Ramos (cell line): Measurements from ENCODE around the gene DPP6.

ENCODE experiments used
- in situ Hi-C: fragments of 300-500 bp; cut with MboI; formaldehyde crosslinking; loops from one replicate; pipeline ENCODE4 v1.14.3; 2022; ENCODE audit warnings: low sequenced_read_pairs; ENCODE audit not compliant: unreplicated experiment

DPP6 gene

DNA sequence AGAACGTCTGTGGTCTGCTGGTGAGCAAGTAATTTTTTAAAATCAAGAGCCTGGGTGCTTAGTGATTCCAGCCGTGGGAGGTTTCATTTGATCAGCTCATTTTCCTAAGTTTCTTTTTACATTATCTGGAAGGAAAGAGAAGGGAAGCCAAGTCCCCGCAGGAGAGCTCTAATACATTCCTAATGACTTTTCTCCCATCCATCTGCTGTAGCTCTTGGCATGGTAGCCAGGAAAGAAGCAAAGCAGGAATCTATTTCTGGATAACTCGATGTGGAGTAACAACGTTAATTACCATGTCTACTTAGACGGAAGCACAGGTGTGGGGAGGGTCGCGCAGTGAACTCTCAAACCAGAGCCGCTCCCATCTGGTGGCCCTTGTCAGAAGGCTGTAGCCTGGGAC lies 828.8 kb downstream of the DPP6 start:
- in situ Hi-C loops: no loop called here

DNA sequence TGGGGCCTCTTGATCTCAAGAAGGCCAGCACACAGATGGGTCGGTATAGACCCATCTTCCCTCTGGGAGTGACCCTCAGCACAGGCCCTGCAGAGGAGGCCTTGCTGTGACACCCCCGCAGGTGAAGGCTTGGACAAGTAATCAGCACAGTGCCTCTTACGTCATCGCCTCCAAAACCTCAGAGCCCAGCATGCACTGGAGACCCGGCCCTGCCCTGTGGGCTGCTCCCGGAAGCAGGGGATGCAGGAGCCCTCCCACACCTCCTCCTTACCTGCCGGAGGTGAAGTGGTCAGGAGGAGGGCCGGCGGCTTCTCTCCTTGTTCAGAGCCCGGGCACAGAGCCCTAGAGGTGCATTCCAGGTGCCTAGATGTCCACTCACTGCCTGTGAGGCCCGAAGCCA lies 829.3 kb downstream of the DPP6 start:
- in situ Hi-C loops: no loop called here

DNA sequence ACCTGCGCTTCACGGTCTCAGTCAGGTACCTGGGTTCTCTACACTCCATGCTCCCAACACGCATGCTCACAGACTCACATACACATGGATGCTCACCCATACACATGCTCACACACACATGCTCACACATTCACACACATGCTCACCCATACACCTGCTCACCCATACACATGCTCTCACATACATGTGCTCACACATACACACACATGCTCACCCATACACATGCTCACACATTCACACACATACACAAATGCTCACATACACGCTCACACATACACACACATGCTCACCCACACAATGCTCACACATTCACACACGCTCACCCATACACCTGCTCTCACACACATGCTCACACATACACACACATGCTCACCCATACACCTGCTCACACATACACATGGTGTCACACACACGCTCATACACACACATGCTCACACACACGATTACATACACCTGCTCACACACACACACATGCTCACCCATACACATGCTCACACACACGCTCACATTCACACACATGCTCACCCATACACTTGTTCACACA lies 830.8 kb downstream of the DPP6 start:
- in situ Hi-C loops: no loop called here

DNA sequence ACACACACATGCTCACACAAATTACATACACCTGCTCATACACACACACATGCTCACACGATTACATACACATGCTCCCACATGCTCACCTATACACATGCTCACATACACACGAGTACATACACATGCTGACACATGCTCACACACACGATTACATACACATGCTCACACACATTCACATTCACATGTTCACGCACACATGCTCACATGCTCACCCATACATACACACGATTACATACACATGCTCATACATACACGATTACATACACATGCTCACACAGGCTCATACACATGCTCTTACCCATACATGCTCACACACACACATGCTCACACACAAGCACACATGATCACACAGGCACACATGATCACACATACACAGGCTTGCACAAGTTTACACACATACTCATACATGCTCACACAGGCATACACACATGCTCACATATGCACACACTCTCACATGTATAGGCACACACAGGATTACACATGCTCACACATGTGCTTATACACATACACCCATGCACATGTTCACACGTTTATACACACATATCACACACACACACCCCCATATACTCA lies 832.2 kb downstream of the DPP6 start:
- in situ Hi-C loops: no loop called here

DNA sequence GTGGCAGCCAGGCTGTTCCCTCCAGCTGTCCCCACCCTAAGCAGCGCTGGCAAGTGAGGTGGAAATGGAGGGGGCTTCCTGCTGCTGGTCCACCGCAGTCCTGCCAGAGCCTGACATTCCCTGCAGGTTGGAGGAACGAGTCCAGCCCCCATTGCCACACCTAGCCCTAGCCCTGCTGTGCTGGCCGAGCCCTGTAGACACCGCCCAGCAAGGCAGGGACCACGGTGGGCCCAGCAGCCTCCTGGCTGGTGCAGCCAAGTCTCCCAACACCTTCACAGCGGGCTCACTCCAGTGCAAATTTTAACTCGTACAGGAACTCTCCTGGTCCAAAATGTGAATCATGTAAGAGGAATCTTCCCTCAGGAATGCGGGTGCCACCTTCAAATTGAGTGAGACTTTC lies 834.4 kb downstream of the DPP6 start:
- in situ Hi-C loops: no loop called here

DNA sequence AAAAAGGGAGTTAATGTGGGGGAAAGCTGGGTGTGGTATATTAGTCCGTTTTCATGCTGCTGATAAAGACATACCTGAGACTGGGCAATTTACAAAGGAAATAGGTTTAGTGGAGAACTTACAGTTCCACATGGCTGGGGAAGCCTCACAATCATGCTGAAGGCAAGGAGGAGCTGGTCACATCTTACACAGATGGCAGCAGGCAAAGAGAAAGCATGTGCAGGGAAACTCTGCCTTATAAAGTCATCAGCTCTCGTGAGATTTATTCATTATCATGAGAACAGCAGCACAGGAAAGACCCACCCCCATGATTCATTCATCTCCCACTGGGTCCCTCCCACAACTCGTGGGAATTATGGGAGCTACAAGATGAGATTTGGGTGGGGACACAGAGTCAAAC lies 836.5 kb downstream of the DPP6 start:
- in situ Hi-C loops: no loop called here

DNA sequence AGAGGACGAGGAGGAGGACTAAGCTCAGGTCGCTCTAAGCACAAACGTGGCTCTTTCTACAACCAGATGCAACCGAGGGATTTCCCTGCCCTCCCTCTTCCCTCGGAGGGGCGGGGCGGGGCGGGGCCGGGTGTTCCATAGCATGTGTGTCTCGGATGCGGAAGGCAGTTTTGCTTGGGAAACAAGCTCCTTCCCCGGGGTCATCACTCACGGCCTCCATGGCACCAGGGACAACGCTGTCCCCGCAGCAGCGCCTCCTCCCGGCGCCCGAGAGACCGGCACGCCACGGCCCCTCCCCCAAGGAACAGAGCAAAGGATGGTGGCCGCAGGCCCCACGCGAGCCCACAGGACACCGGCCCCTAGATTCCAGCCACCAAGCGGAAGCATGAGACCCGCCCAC lies 840.3 kb downstream of the DPP6 start:
- in situ Hi-C loops: no loop called here

DNA sequence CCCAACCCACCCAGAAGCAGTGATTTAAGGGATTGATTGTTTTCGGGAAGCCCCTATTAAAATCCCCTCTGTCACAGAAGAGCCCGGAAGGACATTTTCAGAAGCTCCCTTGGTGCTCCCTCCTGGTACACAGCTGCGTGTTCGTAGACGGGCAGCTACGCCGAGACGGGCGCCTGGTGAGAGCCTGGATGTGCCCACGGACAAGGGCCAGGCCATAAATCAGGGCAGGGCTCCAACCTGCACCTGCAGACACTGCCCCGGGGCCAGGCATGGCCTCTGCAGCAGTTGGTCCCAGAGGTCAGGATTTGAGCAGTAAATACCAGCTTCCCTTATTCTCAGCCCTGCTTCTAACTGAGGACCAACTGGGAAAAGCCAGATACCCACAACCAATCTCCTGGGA lies 843.9 kb downstream of the DPP6 start:
- in situ Hi-C loops: no loop called here

DNA sequence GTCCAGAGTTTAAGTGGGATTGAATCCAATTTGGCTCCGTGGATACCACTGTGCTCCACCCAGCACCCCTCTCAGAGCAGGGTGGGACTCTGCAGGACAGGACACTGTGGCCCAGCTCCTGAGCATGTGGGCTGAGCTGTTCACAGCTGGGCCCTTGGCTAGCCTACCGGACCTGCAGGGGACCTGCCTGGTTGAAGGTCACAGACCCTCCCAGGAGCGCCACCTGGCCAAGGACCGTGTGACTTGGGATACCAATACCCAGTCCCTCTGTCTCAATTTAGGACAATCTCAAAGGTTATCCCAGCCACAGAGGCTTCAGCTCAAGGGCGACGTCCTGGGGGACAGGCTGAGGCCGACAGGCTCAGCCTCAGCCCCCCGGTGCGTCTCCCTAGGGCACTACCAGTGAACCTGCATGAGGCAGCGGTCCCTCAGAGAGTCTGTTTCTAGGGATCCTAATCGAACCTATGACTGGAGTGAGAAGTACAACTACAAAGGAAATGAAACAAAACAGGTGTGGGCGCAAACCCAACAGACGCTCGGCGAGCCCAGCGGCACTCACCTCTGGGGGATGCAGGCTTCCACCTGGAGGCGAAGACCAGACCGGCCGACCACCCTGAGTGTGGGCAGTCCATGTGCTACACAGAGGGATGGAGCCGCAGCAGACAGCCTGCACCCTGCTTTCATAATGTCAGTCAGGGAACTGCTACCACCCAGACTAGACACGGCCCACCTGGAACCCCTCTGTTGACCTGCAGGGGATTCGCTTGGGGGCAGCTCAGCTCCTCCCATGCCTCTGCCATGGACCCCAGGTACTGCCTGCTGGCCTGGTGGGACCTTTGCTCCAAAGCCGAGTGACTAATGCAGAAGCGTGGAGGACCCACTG lies 847.0 kb downstream of the DPP6 start:
- in situ Hi-C loops: no loop called here

DNA sequence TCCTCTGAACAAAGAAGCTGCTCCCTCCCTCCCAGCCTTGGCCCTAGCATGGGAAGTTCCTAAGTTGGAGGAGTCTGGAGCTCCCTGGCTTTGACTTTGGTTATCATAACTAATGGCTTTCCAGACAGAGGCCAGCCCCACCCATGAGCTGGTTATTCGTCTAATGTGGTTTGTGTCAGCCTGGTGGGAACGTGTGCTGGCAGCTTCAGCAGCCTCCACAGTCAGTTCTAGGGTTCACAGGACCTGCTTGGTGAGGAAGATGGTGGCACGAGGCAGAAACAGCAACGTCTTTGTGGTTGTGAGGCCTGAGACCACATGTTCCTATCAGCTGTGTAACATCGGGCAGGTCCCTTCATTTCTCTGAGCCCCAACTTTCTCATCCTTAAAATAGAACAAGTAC lies 847.7 kb downstream of the DPP6 start:
- in situ Hi-C loops: no loop called here

DNA sequence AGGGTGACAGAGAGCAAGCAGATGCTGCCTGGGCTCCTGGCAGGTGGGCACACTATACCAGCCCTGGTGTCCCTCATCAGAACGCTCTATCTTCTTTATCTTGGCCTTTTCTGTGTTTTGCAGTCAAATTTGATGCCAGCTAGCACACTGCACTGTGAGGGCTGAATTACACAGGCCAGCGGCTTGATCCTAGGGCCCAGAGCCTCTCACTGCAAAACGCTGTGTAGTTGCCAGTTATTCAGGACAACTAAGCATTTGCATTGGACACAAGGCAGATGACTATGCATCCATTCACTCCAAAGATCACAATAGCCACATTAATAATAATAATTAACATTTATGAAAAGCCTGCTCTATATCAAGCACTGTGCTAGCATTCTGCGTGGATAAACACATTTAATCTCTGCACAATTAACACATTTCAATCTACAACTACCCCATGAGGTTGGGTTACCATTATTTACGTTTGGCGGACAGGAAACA lies 850.4 kb downstream of the DPP6 start:
- in situ Hi-C loops: no loop called here

DNA sequence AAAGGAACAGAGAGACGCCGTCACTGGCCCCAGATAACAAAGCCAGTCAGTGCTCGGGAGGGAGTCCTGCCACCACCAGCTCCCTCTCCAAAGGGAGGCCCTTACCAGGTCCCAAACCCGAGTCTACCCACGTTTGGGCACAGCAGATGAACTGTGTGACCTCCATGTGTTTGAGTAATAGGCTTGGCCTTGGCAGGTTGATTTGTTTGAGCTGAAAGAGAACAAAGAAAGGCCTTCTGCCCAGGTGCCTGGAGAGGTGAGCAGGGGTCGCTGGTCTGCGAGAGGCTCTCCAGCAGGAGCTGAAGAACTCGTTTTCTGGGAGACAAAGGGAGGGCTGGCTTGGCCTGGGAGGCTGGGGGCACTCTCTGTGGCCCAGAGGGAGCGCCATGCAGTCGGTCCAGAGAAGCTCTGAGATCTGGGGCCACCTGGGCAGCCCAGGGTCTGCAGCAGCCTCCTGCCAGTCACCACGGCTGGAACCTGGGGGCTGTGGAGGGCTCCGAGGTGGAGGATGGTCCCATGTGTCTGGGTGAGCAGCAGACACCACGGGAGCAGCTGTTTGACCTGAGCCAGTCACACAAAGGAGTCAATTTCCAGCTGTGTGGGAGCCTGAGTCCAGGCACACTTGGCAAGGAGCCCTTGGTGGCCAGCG lies 851.0 kb downstream of the DPP6 start:
- in situ Hi-C loops: no loop called here

DNA sequence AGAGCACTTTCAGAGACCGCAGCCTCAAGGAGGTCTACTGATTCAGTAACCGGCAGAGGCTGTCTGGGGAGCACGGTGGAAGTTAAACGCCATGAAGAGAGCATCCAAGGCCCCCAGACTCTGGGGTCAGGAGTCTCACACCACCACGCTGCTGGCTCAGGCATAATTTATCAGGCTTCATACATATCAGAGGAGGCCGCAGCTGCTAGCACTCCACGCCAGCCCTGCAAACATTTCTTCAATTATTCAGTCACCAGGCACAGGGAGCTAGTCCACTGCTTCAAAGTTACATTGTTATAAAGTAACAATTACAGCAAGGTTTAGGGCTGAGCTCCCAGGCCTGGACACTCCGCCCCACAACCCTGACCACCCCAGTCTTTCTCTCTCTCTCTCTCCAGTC lies 852.9 kb downstream of the DPP6 start:
- in situ Hi-C loops: no loop called here

DNA sequence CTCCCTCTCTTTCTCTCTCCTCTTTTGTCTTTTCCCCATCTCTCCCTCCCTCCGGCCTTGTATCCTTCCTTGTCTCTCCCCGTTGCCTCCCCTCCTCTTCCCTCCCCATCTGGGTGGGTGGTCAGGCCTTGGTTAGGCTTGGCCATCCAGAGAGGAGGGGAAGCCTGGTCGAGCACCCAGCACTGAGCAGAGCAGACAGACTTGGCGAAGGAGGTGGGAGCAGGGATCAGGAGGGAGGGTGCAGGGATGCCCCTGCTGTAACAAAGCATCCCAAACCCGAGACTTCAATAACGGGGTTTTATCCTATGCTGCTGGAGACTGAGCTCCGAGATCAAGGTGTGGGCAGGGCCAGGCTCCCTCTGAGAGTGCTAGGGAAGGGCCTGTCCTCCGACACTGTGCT lies 853.4 kb downstream of the DPP6 start:
- in situ Hi-C loops: no loop called here

DNA sequence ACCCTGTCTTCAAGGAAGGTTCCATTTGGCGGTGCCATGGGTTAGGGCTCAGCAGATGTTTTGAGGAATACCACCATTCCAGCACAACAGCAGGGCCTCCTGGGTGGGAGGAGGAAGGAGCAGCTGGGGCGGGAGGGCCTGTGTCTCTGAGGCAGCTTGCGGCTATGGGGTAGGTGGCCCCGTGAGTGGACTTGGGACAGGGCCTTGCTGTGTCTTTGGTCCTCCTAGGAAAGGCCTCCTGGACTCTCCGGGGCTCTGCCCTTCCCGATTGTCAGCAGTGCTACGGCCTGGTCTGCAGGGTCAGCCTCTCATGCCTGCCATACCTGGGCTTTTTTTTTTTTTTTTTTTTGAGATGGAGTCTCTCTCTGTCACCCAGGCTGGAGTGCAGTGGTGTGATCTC lies 854.0 kb downstream of the DPP6 start:
- in situ Hi-C loops: no loop called here

DNA sequence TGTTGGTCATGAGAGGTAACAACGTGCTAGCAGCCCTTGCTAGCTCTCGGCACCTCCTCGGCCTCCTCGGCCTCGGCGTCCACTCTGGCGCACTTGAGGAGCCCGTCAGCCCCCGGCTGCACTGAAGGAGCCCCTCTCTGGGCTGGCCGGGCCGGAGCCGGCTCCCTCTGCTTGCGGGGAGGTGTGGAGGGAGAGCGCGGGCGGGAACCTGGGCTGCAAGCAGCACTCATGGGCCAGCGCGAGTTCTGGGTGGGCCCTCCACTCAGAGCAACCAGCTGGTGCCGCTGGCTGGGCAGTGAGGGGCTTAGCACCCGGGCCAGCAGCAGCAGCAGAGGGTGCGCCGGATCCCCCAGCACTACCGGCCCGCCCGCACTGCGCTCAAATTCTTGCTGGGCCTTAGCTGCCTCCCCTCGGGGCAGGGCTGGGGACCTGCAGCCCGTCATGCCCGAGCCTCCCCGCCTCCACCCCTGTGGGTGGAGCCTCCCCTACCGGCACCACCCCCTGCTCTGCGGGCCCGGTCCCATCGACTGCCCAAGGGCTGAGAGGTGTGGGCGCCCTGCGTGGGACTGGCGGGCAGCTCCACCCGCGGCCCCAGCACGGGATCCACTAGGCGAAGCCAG lies 854.6 kb downstream of the DPP6 start:
- in situ Hi-C loops: no loop called here

DNA sequence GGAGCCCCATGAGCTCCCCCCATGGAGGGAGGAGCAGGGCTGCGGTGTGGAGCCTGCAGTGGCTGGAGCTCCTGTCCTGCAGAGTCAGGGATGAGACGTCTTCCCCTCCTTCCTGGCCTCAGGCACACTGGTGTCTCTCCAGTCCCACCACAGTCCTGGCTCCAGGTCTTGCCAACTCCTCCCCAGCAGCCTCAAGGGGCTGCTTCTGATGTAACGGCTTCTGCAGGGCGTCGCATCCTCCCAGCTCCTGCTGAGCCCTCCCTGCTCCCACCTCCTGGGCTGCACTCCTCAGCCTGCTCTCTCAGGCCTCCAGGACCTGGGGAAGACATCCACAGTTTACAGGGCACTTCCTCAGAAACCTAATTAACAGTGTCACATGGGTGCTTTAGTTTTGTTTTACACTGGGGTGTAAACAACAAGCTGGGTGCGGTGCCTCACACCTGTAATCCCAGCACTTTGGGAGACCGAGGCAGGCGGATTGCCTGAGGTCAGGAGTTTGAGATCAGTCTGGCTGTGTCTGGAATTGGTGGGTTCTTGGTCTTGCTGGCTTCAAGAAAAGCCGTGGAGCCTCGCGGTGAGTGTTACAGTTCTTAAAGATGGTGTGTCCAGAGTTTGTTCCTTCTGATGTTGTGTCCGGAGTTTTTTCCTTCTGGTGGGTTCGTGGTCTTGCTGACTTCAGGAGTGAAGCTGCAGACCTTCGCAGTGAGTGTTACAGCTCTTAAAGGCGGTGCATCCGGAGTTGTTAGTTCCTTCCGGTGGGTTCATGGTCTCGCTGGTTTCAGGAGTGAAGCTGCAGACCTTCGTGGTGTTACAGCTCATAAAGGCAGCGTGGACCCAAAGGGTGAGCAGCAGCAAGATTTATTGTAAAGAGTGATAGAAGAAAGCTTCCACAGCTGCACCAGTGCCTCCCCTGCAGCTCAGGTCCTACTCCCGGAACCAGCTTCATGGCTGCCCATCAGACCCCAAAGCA lies 855.7 kb downstream of the DPP6 start:
- in situ Hi-C loops: no loop called here

DNA sequence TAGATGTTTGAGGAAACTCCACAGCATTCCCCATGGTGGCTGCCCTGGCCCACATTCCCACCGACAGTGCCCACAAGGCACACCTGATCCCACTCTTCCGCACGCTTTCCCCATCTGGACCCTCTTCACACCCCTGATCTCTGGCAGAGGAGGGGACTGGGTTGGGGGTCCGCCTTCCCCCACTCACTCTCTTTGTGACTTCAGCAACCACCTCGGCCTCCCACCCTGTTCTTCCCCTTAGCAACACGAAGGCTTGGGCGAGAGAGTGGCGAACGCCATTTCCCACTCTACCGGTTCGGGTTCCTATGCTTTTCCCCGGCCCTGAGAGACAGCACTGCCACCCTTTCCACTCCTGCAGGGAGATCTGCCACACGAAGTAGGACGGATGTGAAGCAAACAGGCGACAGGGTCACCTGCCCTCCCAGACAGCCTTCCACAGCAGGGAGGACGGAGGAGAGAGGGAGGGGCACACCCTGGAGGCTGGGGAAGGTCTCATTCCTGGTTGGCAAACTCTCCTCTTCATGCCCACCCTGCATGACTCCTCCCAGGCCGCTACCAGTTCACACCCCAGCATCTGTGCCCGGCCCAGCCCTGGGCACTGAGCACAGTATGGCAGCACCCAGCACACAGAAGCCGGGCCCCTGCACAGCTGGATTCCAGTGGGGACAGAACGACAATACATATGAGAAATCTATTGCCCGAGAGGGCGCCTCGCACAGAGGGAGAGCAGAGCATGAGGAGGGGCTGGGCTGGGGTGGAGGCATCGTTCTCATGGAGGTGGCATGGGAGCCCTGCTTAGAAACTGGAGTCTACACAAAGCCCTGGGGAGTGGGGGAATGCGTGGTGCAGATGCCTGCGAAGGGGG lies 857.3 kb downstream of the DPP6 start:
- in situ Hi-C loops: no loop called here

DNA sequence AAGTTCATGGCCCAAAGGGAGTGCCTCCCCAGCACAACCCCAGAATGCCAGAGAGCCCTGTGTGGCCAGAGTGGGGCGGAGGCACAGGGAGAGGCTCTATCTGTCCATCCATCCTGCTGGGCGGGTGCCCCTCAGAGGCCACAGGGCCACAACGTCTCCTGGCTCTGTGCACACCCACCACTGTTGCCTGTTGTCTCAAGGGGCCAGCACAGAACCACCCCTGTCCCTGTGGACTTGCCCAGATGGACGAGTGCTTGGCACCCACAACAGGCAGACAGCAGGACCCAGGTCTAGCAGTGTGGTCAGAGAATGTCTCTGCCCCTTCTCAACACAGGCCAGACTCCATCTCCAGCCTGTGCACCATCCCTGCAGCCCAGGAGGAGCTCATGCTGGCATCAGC lies 857.9 kb downstream of the DPP6 start:
- in situ Hi-C loops: no loop called here
